Endothelial cell of umbilical vein (primary cell): ENCODE results near the gene PTGS2. TPM values are rescaled to one million over a fixed set of nuclear protein-coding genes. Genes with fewer than 3 reads are reported as not detected.

Experiments used
- BruUV-seq: library from RNA; stranded (reverse); fragments of 400-500 nt; replicated peaks from 2 replicates; lab custom pipeline; 2021; lab: Mats Ljungman, UMichigan
- CTCF ChIA-PET: fragments of 300-600, 350-600 bp; sonication (Branson Sonifier 250); formaldehyde crosslinking; loops from one replicate; lab custom pipeline; 2021; ENCODE audit warnings: antibody characterized with exemption, inconsistent platforms; lab: Charles Lee
- POLR2A ChIA-PET: fragments of 300-600, 350-600 bp; sonication (Branson Sonifier 250); formaldehyde crosslinking; loops from one replicate; lab custom pipeline; 2021; ENCODE audit warnings: antibody characterized with exemption, inconsistent platforms; lab: Charles Lee
- DNase-seq: peaks from one replicate; pipeline ENCODE4 v3.0.0-alpha.2; 2011; ENCODE audit warnings: low read depth, low spot score
- FAIRE-seq: peaks from 2 replicates; lab custom pipeline; 2011; peaks lifted over from hg19 to GRCh38; lab: Jason Lieb, UNC
- H2AFZ ChIP-seq: 2 replicates; pipeline ENCODE4 v1.6.0; 2012; ENCODE audit warnings: low read depth, low read length, control low read depth, inconsistent platforms
- H3K27ac ChIP-seq: 2 replicates; pipeline ENCODE4 v1.5.1; 2011; ENCODE audit warnings: low read depth, mild to moderate bottlenecking, control low read depth, low read length, moderate library complexity; ENCODE audit not compliant: insufficient read depth
- H3K27me3 ChIP-seq, 2 experiments: 2 replicates each; pipeline versions ENCODE4 v1.6.0 to v1.6.1; 2011; ENCODE audit warnings: low read length in 2 of 2, mixed read lengths in 1 of 2; ENCODE audit not compliant: control insufficient read depth in 2 of 2, insufficient read depth in 2 of 2
- H3K36me3 ChIP-seq, 2 experiments: 2 replicates in 1 of 2; 3 replicates in 1 of 2; pipeline ENCODE4 v1.5.1; 2011; ENCODE audit warnings: low read length in 2 of 2, mild to moderate bottlenecking in 1 of 2, moderate library complexity in 1 of 2; ENCODE audit not compliant: control insufficient read depth in 2 of 2, insufficient read depth in 2 of 2; ENCODE audit errors: extremely low read depth in 1 of 2
- H3K4me1 ChIP-seq: 3 replicates; pipeline ENCODE4 v1.5.1; 2011; ENCODE audit warnings: mild to moderate bottlenecking, low read length; ENCODE audit not compliant: control insufficient read depth, insufficient read depth; ENCODE audit errors: extremely low read depth
- H3K4me2 ChIP-seq: 2 replicates; pipeline ENCODE4 v1.6.1; 2011; ENCODE audit warnings: low read length, control low read depth, mixed read lengths; ENCODE audit not compliant: insufficient read depth
- H3K4me3 ChIP-seq, 3 experiments: fragments of 200-600 bp in 1 of 3; sonication (generic), shearing (Covaris generic) in 1 of 3; replicated peaks in 1 of 3; 2 replicates each; pipeline ENCODE4 v1.5.1; 2011 to 2016; ENCODE audit warnings: control low read depth in 3 of 3, low read length in 3 of 3, mild to moderate bottlenecking in 2 of 3, inconsistent platforms in 1 of 3, low read depth in 1 of 3, moderate library complexity in 1 of 3; ENCODE audit not compliant: insufficient read depth in 1 of 3
- H3K79me2 ChIP-seq: 2 replicates; pipeline ENCODE4 v1.6.0; 2012; ENCODE audit warnings: low read length, inconsistent platforms; ENCODE audit not compliant: control insufficient read depth, insufficient read depth
- H3K9ac ChIP-seq: replicated peaks from 2 replicates; pipeline ENCODE3; 2011; ENCODE audit warnings: low read length, control low read depth; ENCODE audit not compliant: insufficient read depth; ENCODE audit errors: extremely low read depth
- H3K9me1 ChIP-seq: replicated peaks from 3 replicates; pipeline ENCODE4 v1.6.0; 2011; ENCODE audit warnings: mild to moderate bottlenecking, low read length; ENCODE audit not compliant: control insufficient read depth, insufficient read depth; ENCODE audit errors: extremely low read depth
- H3K9me3 ChIP-seq: replicated peaks from 2 replicates; pipeline ENCODE4 v1.5.1; 2012; ENCODE audit warnings: low read length, inconsistent platforms; ENCODE audit not compliant: control insufficient read depth, insufficient read depth
- H4K20me1 ChIP-seq: replicated peaks from 2 replicates; pipeline ENCODE3; 2011; ENCODE audit warnings: mild to moderate bottlenecking, low read length; ENCODE audit not compliant: control insufficient read depth, insufficient read depth; ENCODE audit errors: extremely low read depth
- EZH2 ChIP-seq: IDR thresholded peaks from 2 replicates; pipeline ENCODE4 v1.6.1; 2012; ENCODE audit warnings: borderline replicate concordance, low read depth, mild to moderate bottlenecking, moderate library complexity, low read length, inconsistent platforms; ENCODE audit not compliant: severe bottlenecking
- GATA2 ChIP-seq: IDR thresholded peaks from 2 replicates; pipeline ENCODE4 v1.7.0; 2011; ENCODE audit warnings: low read depth, mild to moderate bottlenecking, moderate library complexity, mixed read lengths, low read length; ENCODE audit not compliant: insufficient read length, insufficient read depth
- POLR2A ChIP-seq: IDR thresholded peaks from 2 replicates; pipeline ENCODE4 v1.6.1; 2012; ENCODE audit warnings: low read depth, mild to moderate bottlenecking, control low read depth, low read length
- POLR2AphosphoS5 ChIP-seq: IDR thresholded peaks from 2 replicates; pipeline ENCODE4 v1.6.1; 2012; ENCODE audit warnings: low read depth, mild to moderate bottlenecking, control low read depth, low read length, moderate library complexity; ENCODE audit not compliant: insufficient read depth
- dilution Hi-C: fragments of 300-500 bp; cut with MboI; formaldehyde crosslinking; loops from one replicate; pipeline ENCODE4 v1.15.0; 2019; ENCODE audit warnings: low sequenced_read_pairs; ENCODE audit not compliant: extremely low pct_ligation_motif_present
- intact Hi-C: fragments of 100-400 bp; cut with micrococcal nuclease; formaldehyde crosslinking; loops from one replicate; pipeline ENCODE4 v1.10.0; 2022
- polyA plus RNA-seq, 4 experiments: library from polyadenylated mRNA; depleted of rRNA in 3 of 4; stranded (reverse) in 3 of 4; unstranded in 1 of 4; fragments of >200 nt; gene quantifications; 2 replicates each; pipeline versions ENCODE4 v1.2.1 to v1.2.3, GENCODE V29; 2011 to 2012; ENCODE audit warnings: missing spikeins in 1 of 4
- total RNA-seq: library from RNA; stranded (reverse); gene quantifications from 2 replicates; pipeline ENCODE4 v1.2.3, GENCODE V29; 2021
- TF ChIP-seq, protein P1 (sequence below), 2 donors: IDR thresholded peaks; 1 replicate in 1 of 2; 2 replicates in 1 of 2; pipeline ENCODE4 v1.5.1; 2011; ENCODE audit warnings: low read length in 2 of 2, mild to moderate bottlenecking in 2 of 2, moderate library complexity in 2 of 2, control low read depth in 1 of 2, inconsistent platforms in 1 of 2, low read depth in 1 of 2; ENCODE audit not compliant: insufficient read depth in 1 of 2; ENCODE audit errors: extremely low read depth in 1 of 2

Gene PTGS2
- total and polyA plus RNA-seq, 2 donors (not counting 3 experiments of a cell fraction or from before 2014, with no cell fraction given) = 21.6 to 84.6 TPM

DNA sequence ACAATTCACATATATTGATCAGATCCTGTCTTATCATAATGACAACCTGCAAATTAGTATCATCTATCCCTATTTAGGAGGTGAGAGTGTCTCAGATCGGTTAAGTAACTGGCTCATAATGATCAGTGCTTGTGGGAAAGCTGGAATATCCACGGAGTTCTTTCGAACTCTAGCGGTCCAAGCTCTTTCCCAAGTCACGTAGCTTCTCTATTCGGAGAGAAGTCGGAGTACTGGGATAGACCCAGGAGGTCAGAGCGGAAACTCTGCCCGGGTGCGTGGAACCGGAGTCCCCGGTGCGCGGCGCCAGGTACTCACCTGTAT lies 339 bp downstream of the PTGS2 start:
- Histone ChIP-seq H3K9me1 (no peaks in the 10 kb centered on the region), H3K27me3 (no peaks in the 10 kb centered on the region), H3K9ac (peak overlapping the region; percentile 100), H3K9me3 (no peaks in the 10 kb centered on the region), H2AFZ (peak overlapping the region; percentile 76), H3K79me2 (peaks cover 14% of the 10 kb centered on the region), H3K4me3 (peak overlapping the region; percentile 80 to 99 (median 87)), H3K4me1 (peaks cover 26% of the 10 kb centered on the region), H3K4me2 (peak overlapping the region; percentile 98), H3K27ac (peak overlapping the region; percentile 91), H3K36me3 (peaks cover 3 to 18% of the 10 kb centered on the region in 2 experiments), H4K20me1 (no peaks in the 10 kb centered on the region)
- ChIA-PET POLR2A (interaction anchor here (0.6 to 1.3 kb wide), 5 partner anchors 9 to 297 kb away, joined by 3 to 5 read pairs (median 4); no protein-coding TSS in a partner anchor), CTCF (interaction anchor here (0.6 to 6.0 kb wide), 29 partner anchors 9 to 307 kb away, joined by 3 to 52 read pairs (median 5); partner anchors contain the start of genes ODR4, PLA2G4A and TPR)
- FAIRE-seq = peak; percentile 26
- DNase-seq = no peak
- intact Hi-C loops = loop anchor here (1.0 to 5.0 kb wide), 10 partner anchors 13 to 305 kb away; partner anchors contain the start of genes ODR4, PLA2G4A and TPR
- dilution Hi-C loops = no loop called here
- TF ChIP-seq EZH2 (no peak), POLR2A (no peak), GATA2 (no peak)
- TF ChIP-seq, protein P1, sequence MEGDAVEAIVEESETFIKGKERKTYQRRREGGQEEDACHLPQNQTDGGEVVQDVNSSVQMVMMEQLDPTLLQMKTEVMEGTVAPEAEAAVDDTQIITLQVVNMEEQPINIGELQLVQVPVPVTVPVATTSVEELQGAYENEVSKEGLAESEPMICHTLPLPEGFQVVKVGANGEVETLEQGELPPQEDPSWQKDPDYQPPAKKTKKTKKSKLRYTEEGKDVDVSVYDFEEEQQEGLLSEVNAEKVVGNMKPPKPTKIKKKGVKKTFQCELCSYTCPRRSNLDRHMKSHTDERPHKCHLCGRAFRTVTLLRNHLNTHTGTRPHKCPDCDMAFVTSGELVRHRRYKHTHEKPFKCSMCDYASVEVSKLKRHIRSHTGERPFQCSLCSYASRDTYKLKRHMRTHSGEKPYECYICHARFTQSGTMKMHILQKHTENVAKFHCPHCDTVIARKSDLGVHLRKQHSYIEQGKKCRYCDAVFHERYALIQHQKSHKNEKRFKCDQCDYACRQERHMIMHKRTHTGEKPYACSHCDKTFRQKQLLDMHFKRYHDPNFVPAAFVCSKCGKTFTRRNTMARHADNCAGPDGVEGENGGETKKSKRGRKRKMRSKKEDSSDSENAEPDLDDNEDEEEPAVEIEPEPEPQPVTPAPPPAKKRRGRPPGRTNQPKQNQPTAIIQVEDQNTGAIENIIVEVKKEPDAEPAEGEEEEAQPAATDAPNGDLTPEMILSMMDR (IDR thresholded peaks at IDR 0.05; ENCODE audit: extremely low read depth in 1 of 2, insufficient read depth in 1 of 2, low read depth in 1 of 2, low read length in 2 of 2) = no peak
- BruUV-seq = TSS peak; percentile 46

DNA sequence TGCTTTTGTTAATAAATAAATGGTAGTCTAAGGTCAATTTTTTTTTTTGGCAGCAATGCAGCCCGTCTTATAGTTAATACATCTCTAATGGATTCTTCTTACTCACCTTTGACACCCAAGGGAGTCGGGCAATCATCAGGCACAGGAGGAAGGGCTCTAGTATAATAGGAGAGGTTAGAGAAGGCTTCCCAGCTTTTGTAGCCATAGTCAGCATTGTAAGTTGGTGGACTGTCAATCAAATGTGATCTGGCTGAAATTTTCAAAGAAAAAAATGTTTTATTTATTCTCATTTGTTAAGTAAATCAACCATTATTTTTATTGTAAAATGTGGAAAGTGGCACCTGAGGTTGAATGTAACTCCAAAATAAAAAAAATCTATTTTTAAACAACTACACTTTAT lies 2.1 kb downstream of the PTGS2 start:
- BruUV-seq = no TSS peak
- no peak for FAIRE-seq
- intact Hi-C loops = no loop called here

More for the DNA sequence above, 2.1 kb downstream of the PTGS2 start:
- peak overlapping the region in 1 of 3 experiments; percentile 99 for H3K4me3 ChIP-seq
- ChIA-PET POLR2A (no interaction called here), CTCF (interaction anchor here (1.0 to 6.0 kb wide), 6 partner anchors 10 to 308 kb away, joined by 3 to 51 read pairs (median 5); no protein-coding TSS in a partner anchor)
- H3K4me2 ChIP-seq = peak overlapping the region; percentile 98
- no peaks in the 10 kb centered on the region for H4K20me1 ChIP-seq
- peaks cover 6 to 24% of the 10 kb centered on the region in 2 experiments for H3K36me3 ChIP-seq
- no peak for DNase-seq
- peaks cover 26% of the 10 kb centered on the region for H3K4me1 ChIP-seq
- TF ChIP-seq POLR2A (no peak), POLR2AphosphoS5 (no peak), EZH2 (no peak), GATA2 (no peak)
- dilution Hi-C loops = no loop called here
- no peaks in the 10 kb centered on the region for H3K9me3 ChIP-seq
- H3K9me1 ChIP-seq = no peaks in the 10 kb centered on the region
- no peak overlapping the region for H3K9ac ChIP-seq
- peaks cover 14% of the 10 kb centered on the region for H3K79me2 ChIP-seq
- no peaks in the 10 kb centered on the region for H3K27me3 ChIP-seq
- H3K27ac ChIP-seq = no peak overlapping the region
- no peak overlapping the region for H2AFZ ChIP-seq
